GM21528 (cell line): Measurements from ENCODE around the gene ALOX12B.
"Not testable (repeated sequence)": the region's sequence is repeated elsewhere in the genome, so short reads cannot be mapped to it uniquely, and the experiment has no call there.

Source experiments
- ATAC-seq: cut with Tn5 transposase; IDR thresholded peaks from one replicate; pipeline ENCODE4 v1.9.1; 2021; ENCODE audit warnings: mild to moderate bottlenecking, moderate library complexity; ENCODE audit not compliant: unreplicated experiment, low FRiP score

Gene ALOX12B

DNA sequence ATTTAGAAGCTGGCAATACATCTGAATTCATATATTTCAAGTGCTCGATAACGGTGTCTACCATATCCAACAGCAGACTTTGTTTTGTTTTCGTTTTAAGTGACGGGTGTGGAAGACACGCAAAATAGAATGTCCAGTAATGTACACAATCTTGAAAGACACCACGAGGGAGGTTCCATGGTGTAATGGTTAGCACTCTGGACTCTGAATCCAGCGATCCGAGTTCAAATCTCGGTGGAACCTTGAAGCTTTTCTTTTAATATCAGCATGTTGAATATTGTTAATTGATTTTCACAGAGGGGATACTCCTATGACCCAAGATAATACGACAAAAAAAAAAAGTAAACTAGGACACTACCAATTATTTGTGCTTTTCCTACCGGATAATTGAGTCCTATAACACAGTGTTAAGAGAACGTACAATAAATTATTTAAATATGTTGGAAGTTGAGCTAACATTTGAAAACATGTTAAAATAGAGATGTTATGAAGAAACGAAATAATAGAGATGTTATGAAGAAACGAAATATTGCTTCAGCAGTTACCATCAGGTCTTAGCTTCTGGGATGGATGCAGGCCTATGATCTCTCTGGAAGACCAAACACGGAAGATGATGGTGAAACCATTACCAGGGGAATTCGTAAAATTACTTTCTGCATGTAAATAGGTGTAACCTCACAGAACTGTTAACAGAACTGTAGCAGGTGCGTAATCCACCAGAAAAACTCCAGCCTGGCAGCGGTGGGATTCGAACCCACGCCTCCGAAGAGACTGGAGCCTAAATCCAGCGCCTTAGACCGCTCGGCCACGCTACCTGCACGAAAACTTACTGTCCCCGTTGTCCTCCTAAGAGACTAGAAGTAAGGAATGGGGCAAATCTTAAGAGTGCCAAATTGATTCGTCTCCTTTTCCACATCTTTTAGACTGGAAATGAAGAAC lies 32.3 kb upstream of the ALOX12B start:
- ATAC-seq = peak; percentile 34

DNA sequence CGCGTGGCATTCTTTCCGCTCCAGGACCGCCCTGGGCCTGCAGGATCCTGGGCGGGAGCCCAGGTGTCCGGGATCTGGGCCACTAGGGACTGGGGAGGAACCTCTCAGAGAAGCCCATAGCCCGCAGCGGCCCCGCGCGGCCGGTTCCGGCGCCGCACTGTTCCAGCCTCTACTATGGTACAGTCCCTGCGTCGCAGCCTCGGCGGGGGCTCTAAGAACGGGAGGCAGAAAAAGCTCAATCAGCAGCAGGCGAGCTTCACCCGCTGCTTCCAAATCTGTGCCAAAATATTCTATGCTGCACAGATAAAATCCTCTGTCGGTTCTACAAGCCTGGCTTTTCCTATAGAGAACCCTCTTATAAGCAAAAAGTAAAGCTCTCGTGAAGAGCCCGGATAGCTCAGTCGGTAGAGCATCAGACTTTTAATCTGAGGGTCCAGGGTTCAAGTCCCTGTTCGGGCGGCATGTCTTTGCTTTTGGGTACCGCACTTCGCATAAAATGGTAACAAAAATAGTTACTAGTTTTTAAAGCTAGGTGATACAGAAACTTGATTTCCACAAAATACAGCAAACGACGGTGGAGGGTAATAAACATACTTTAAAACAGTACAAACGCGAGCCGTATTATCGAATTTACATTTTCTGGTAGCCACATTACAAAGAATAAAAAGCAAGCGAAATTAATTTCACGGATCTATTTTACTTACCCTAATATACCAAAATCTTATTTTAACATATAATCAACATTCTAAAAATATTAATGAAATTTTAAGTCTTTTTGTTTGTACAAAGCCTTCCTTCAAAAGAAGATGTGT lies 31.5 kb upstream of the ALOX12B start:
- ATAC-seq = peak; percentile 37

DNA sequence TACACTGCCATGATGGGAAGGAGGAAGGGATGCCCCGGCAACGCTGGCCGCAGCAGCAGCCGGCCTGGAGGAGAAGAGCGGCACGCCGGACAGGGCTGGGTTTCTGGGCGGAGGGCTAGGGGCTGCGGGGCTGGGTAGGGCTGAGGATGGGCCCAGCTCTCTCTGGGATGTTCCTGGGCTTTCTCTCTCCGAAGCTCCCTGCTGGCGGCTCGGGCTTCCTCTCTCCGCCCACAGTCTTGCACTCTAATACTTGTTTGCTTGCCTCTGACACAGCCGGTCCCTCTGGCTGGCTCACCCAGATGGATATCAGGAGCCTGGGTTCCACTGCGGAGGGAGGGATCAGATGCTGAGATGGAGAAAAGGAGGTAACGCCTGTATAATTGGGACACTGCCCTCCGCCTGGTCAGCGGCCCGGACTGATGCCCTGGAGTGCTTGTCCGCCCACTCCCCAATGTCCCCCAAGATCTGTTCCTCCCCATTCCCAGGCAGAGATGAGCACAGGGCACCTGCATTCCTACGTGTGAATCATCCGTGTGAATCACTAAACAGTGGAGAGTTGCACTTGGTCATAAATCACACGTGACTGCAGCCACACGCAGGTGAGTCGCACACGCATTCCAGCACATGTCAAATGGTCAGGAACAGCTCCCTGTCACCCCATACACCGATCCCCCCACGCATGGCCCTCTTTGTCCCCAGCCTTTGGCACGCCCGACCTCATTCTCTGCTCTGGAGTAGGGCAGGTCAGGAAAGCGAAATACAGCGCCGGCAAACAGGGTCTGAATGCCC lies 30.7 kb upstream of the ALOX12B start, which contains the start of gene ALOXE3:
ALOXE3 (minus strand) TSS at position 535 of the 789 bp plus-strand sequence; CDS start at position 11, 524 bp downstream.
- ATAC-seq = peak; percentile 4

DNA sequence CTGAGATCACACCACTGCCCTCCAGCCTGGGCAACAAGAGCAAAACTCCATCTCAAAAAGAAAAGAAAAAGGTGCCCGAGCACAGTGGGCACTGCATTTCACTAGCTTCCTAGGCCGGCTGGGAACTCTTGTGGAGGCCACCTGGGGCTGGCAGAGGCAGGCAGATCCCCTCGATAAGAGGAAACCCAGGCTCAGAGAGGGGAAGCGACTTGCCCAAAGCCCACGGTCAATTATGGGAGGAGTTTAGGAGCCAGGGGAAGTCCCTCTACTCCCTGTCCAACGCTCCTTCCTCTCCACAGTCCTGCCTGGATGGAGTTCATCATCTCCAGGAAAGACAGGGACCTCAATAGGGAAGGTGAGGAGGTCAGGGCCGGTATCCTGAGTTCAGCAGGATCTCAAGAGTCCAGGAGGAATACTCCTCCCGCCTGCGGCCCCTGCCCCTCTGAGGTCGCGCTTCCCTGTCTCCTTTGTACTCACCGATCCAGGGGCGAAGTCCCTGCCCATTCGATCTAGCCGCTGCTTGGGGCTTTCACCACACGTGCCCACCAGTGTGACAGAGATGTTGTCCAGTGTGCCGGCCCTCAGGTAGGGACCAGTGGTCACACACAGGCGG lies 30.0 kb upstream of the ALOX12B start:
- no peak for ATAC-seq

DNA sequence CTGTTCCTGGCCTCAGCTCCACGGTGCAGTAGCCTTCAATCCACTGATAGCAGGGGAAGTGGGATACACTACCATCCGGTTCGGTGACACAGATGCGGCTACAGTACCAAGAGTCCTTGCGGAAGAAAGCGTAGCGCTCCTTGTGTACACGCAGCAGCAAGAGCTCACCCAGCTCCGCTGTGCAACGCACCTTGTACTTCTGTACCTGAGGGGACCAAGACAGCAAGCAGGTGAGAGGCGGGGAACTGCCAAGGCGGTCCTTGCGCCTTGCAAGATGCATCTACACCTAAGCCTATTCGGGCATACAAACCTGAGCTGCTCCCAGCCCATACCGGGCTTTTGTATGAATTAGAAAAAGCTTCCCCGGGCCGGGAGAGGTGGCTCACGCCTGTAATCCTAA lies 29.3 kb upstream of the ALOX12B start:
- ATAC-seq = no peak

GRCh38 chr17:8110907-8111306 lies 23.4 kb upstream of the ALOX12B start:
- ATAC-seq = no peak

GRCh38 chr17:8110456-8110804 lies 22.9 kb upstream of the ALOX12B start:
- ATAC-seq = no peak

DNA sequence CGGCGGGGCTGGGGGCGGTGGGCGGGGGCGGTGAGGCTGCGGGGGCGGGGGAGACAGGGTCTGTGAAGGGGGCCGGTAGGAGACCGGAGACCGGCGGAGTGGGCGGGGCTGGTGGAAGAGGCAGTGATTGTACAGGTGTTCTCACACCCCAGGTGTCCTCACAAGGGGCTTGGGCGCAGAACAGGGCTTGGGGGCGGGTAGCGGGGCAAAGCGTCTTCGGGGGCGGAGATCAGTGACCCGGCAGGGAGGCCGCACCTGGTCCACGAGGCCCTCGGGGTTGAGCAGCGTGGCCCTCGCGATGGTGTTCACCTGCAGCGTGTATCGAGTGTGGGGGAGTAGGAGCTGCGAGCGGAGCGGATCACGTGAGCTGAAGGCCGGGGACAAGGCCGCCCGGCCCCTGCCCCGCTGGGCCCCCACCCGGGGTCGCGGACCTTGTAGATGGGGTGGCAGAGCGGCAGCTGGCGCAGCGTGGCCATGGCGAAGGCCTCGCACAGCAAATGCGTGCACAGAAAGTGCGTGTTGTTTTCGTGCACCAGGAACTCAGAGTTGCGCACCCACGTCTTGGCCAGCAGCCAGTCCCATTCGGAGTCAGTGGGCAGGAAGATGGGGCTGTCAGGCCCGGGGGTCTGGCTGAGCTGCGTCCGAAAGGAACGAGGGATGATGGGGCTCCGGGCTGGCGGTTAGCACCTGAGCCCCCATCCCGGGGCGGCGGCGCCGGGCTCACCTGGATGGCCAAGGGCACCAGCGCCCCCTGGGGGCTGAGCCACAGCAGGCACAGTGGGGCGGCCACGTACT lies 22.3 kb upstream of the ALOX12B start:
- ATAC-seq = no peak

DNA sequence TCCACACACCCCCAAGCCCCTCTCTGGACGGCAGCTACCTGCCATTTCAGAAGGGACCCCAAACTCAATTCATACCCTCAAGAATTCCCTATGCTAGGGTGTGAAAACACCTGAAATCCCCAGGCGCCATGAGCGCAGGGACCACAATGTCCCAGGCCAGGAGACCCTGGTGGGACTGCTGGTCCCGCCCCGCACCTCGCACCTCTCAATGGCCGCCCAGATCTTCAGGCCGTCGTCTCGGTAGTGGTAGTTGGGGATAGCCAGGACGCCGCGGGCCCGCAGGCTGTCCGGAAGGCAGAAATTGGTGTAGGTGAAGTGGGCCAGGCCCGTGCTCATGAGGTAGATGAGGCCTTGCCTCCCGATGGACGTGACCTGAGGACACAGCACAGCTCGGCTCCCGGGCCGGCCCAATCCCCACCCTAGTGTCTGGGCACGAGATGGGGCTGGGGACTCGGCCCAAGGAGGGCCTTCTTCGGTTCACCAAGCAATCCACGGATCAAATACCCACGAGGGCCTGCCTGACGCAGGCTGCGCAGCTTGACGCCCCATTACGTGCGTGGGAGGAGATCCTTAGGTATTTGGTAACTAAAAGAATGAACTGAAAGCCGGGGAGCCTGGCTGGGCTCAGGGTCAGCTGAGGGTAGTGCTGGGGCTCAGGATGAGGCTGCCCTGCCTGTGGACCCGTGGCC lies 21.6 kb upstream of the ALOX12B start:
- ATAC-seq = no peak

DNA sequence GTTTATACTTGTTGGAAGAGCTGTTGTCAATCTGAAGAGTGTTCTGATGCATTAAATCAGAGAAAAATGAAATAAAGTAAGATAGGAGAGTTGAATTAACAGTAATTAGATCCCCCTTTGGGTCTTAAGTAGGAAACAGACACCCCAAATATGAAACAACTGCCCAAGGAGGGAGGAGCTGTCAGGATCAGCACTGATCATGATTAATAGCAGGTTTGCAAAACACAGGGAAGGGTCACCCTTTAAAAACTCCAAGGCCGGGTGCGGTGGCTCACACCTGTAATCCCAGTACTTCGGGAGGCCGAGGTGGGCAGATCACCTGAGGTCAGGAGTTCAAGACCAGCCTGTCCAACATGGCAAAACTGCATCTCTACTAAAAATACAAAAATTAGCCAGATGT lies 19.5 kb upstream of the ALOX12B start:
- ATAC-seq = not testable (repeated sequence)

DNA sequence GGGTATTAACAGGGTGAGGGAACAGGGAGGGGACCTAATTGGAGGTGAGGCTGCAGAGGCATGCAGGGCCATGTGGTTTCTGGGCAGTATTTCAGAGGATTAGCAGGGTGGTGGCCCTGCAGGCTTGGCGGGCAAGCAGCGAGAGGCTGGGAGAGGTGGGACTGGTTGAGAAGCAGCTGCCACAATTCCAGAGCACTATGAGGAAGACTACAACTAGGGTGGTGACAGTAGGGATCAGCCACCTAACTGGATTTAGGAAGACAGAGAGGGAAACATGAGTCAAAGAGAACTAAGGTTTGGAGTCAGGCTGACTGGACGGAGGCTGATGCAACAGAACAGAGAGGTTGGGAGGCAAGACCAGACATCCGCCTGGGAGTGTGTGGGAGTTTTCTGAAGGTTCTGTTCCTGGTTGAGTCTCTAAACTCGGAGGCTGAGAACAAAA lies 18.5 kb upstream of the ALOX12B start:
- no peak for ATAC-seq

- ATAC-seq = no peak
Measured at GRCh38 chr17:8104911-8105310, 17.4 kb upstream of the ALOX12B start.

GRCh38 chr17:8103549-8103948 lies 16.0 kb upstream of the ALOX12B start:
- no peak for ATAC-seq

DNA sequence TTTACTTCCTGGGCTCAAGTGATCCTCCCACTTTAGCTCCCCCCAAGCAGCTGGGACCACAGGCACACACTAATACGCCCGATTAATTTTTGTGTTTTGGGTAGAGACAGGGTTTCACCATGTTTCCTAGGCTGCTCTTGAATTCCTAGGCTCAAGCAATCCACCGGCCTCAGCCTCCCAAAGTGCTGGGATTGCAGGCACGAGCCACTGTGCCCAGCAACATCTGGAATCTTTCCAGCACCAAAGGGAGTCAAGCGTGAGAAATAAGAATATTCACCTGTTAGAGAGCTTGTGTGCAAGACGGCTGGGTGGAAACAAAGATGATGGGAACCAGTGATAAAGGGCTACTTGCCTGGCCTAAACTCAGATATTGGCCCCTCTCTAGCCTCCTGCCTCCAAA lies 14.2 kb upstream of the ALOX12B start:
- no peak for ATAC-seq

DNA sequence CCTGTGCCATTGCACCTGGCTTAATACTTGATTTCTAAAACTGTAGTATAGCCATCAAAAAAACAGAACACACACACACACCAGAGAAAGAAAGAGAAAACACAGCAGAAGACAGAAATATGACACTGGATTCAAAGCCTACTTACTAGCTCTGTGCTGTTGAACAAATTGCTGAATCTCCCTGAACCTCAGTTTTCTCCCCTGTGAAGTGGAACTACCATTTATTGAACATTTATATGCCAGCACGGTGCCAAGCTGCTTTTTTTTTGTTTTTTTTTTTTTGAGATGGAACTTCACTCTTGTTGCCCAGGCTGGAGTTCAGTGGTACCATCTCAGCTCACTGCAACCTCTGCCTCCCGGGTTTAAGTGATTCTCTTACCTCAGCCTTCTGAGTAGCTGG lies 13.2 kb upstream of the ALOX12B start:
- no peak for ATAC-seq

- ATAC-seq = no peak
Measured at GRCh38 chr17:8100111-8100510, 12.6 kb upstream of the ALOX12B start.

- no peak for ATAC-seq
Measured at GRCh38 chr17:8096541-8096940, 9.0 kb upstream of the ALOX12B start.

- no peak for ATAC-seq
Measured at GRCh38 chr17:8095361-8095760, 7.8 kb upstream of the ALOX12B start.
